HEK293 (cell line): ENCODE data around the gene SFR1.

Experiments
- GLI4 ChIP-seq: fragments of 450-650 bp; formaldehyde crosslinking; IDR thresholded peaks from 2 replicates; pipeline ENCODE4 v1.5.1; 2016; ENCODE audit warnings: missing biosample characterization, missing genetic modification characterization
- IKZF3 ChIP-seq: fragments of 450-650 bp; IDR thresholded peaks from 2 replicates; pipeline ENCODE4 v1.5.0; 2018; ENCODE audit warnings: missing biosample characterization, mild to moderate bottlenecking, missing genetic modification characterization, moderate library complexity
- PATZ1 ChIP-seq: fragments of 450-650 bp; formaldehyde crosslinking; IDR thresholded peaks from 2 replicates; pipeline ENCODE4 v1.5.1; 2016; ENCODE audit warnings: missing biosample characterization, missing genetic modification characterization
- PBX3 ChIP-seq: sonication (generic); formaldehyde crosslinking; IDR thresholded peaks from 2 replicates; pipeline ENCODE4 v1.8.1; 2022; ENCODE audit warnings: mild to moderate bottlenecking, moderate library complexity, missing genetic modification reagents
- ZNF138 ChIP-seq: fragments of 450-650 bp; formaldehyde crosslinking; IDR thresholded peaks from 2 replicates; pipeline ENCODE4 v1.5.1; 2016; ENCODE audit warnings: missing biosample characterization, missing genetic modification characterization, borderline replicate concordance
- ZNF747 ChIP-seq: fragments of 450-650 bp; formaldehyde crosslinking; IDR thresholded peaks from 2 replicates; pipeline ENCODE4 v1.5.1; 2016; ENCODE audit warnings: missing biosample characterization, missing genetic modification characterization
- ZSCAN5A ChIP-seq: fragments of 450-650 bp; formaldehyde crosslinking; IDR thresholded peaks from 2 replicates; pipeline ENCODE4 v1.5.1; 2016; ENCODE audit warnings: missing biosample characterization, missing genetic modification characterization

GRCh38 chr10:104099269-104099668 is 22.7 kb upstream of the SFR1 start:
- TF ChIP-seq IKZF3 (tag by site-specific recombination) (no peak), ZNF747 (no peak), ZNF138 (tag by site-specific recombination) (no peak), ZSCAN5A (tag by site-specific recombination) (no peak), PBX3 (no peak), GLI4 (tag by site-specific recombination) (no peak), PATZ1 (no peak)
